Measurements from ENCODE around the gene DAB1. TPM values are rescaled to one million over a fixed set of nuclear protein-coding genes. Genes with fewer than 3 reads are reported as not detected.

Gene DAB1
- total and polyA plus RNA-seq, 2 of the 8 experiments (the other 6 are each of a cell fraction or from before 2014, with no cell fraction given), result 4.4 to 11.8 TPM

DNA sequence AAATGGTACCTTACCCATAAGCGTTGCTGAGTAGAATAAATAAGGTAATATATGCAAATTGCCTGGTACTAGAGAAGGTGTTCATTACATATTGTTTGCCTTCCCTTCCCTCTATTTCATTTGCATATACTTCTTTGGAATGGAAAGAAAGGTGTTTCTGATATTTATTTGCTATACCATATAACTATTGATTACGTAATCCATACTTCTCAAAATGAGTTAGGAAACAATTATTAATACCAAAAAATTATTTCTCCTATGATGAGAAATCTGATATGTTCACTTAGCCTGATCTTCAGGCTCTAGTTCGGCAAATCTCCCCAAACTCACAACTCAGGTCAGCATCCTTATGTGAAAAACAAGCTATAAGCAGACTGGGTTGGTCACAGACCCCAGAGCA lies 119.3 kb downstream of the DAB1 start (continued):
- TF ChIP-seq, protein P1, sequence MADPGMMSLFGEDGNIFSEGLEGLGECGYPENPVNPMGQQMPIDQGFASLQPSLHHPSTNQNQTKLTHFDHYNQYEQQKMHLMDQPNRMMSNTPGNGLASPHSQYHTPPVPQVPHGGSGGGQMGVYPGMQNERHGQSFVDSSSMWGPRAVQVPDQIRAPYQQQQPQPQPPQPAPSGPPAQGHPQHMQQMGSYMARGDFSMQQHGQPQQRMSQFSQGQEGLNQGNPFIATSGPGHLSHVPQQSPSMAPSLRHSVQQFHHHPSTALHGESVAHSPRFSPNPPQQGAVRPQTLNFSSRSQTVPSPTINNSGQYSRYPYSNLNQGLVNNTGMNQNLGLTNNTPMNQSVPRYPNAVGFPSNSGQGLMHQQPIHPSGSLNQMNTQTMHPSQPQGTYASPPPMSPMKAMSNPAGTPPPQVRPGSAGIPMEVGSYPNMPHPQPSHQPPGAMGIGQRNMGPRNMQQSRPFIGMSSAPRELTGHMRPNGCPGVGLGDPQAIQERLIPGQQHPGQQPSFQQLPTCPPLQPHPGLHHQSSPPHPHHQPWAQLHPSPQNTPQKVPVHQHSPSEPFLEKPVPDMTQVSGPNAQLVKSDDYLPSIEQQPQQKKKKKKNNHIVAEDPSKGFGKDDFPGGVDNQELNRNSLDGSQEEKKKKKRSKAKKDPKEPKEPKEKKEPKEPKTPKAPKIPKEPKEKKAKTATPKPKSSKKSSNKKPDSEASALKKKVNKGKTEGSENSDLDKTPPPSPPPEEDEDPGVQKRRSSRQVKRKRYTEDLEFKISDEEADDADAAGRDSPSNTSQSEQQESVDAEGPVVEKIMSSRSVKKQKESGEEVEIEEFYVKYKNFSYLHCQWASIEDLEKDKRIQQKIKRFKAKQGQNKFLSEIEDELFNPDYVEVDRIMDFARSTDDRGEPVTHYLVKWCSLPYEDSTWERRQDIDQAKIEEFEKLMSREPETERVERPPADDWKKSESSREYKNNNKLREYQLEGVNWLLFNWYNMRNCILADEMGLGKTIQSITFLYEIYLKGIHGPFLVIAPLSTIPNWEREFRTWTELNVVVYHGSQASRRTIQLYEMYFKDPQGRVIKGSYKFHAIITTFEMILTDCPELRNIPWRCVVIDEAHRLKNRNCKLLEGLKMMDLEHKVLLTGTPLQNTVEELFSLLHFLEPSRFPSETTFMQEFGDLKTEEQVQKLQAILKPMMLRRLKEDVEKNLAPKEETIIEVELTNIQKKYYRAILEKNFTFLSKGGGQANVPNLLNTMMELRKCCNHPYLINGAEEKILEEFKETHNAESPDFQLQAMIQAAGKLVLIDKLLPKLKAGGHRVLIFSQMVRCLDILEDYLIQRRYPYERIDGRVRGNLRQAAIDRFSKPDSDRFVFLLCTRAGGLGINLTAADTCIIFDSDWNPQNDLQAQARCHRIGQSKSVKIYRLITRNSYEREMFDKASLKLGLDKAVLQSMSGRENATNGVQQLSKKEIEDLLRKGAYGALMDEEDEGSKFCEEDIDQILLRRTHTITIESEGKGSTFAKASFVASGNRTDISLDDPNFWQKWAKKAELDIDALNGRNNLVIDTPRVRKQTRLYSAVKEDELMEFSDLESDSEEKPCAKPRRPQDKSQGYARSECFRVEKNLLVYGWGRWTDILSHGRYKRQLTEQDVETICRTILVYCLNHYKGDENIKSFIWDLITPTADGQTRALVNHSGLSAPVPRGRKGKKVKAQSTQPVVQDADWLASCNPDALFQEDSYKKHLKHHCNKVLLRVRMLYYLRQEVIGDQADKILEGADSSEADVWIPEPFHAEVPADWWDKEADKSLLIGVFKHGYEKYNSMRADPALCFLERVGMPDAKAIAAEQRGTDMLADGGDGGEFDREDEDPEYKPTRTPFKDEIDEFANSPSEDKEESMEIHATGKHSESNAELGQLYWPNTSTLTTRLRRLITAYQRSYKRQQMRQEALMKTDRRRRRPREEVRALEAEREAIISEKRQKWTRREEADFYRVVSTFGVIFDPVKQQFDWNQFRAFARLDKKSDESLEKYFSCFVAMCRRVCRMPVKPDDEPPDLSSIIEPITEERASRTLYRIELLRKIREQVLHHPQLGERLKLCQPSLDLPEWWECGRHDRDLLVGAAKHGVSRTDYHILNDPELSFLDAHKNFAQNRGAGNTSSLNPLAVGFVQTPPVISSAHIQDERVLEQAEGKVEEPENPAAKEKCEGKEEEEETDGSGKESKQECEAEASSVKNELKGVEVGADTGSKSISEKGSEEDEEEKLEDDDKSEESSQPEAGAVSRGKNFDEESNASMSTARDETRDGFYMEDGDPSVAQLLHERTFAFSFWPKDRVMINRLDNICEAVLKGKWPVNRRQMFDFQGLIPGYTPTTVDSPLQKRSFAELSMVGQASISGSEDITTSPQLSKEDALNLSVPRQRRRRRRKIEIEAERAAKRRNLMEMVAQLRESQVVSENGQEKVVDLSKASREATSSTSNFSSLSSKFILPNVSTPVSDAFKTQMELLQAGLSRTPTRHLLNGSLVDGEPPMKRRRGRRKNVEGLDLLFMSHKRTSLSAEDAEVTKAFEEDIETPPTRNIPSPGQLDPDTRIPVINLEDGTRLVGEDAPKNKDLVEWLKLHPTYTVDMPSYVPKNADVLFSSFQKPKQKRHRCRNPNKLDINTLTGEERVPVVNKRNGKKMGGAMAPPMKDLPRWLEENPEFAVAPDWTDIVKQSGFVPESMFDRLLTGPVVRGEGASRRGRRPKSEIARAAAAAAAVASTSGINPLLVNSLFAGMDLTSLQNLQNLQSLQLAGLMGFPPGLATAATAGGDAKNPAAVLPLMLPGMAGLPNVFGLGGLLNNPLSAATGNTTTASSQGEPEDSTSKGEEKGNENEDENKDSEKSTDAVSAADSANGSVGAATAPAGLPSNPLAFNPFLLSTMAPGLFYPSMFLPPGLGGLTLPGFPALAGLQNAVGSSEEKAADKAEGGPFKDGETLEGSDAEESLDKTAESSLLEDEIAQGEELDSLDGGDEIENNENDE (IDR thresholded peaks at IDR 0.05; ENCODE audit: insufficient replicate concordance, low read length), result no peak
- TF ChIP-seq, protein P2, sequence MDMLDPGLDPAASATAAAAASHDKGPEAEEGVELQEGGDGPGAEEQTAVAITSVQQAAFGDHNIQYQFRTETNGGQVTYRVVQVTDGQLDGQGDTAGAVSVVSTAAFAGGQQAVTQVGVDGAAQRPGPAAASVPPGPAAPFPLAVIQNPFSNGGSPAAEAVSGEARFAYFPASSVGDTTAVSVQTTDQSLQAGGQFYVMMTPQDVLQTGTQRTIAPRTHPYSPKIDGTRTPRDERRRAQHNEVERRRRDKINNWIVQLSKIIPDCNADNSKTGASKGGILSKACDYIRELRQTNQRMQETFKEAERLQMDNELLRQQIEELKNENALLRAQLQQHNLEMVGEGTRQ (IDR thresholded peaks at IDR 0.05; ENCODE audit: low read length), result no peak
- TF ChIP-seq JUND (IDR thresholded peaks at IDR 0.05; ENCODE audit: low read length), result no peak
- TF ChIP-seq RBBP5 (IDR thresholded peaks at IDR 0.05; ENCODE audit: borderline replicate concordance, low read depth, low read length), result no peak

All from H1 (cell line).